Endothelial cell of umbilical vein (primary cell): Measurements from ENCODE around the gene EXOC6. TPM values are rescaled to one million over a fixed set of nuclear protein-coding genes. Genes with fewer than 3 reads are reported as not detected.

ENCODE experiments used
- BruUV-seq: library from RNA; stranded (reverse); fragments of 400-500 nt; replicated peaks from 2 replicates; lab custom pipeline; 2021; lab: Mats Ljungman, UMichigan
- CTCF ChIA-PET: fragments of 300-600, 350-600 bp; sonication (Branson Sonifier 250); formaldehyde crosslinking; loops from one replicate; lab custom pipeline; 2021; ENCODE audit warnings: antibody characterized with exemption, inconsistent platforms; lab: Charles Lee
- POLR2A ChIA-PET: fragments of 300-600, 350-600 bp; sonication (Branson Sonifier 250); formaldehyde crosslinking; loops from one replicate; lab custom pipeline; 2021; ENCODE audit warnings: antibody characterized with exemption, inconsistent platforms; lab: Charles Lee
- DNase-seq: peaks from one replicate; pipeline ENCODE4 v3.0.0-alpha.2; 2011; ENCODE audit warnings: low read depth, low spot score
- FAIRE-seq: peaks from 2 replicates; lab custom pipeline; 2011; peaks lifted over from hg19 to GRCh38; lab: Jason Lieb, UNC
- H2AFZ ChIP-seq: 2 replicates; pipeline ENCODE4 v1.6.0; 2012; ENCODE audit warnings: low read depth, low read length, control low read depth, inconsistent platforms
- H3K27ac ChIP-seq: 2 replicates; pipeline ENCODE4 v1.5.1; 2011; ENCODE audit warnings: low read depth, mild to moderate bottlenecking, control low read depth, low read length, moderate library complexity; ENCODE audit not compliant: insufficient read depth
- H3K27me3 ChIP-seq, 2 experiments: 2 replicates each; pipeline versions ENCODE4 v1.6.0 to v1.6.1; 2011; ENCODE audit warnings: low read length in 2 of 2, mixed read lengths in 1 of 2; ENCODE audit not compliant: control insufficient read depth in 2 of 2, insufficient read depth in 2 of 2
- H3K36me3 ChIP-seq, 2 experiments: 2 replicates in 1 of 2; 3 replicates in 1 of 2; pipeline ENCODE4 v1.5.1; 2011; ENCODE audit warnings: low read length in 2 of 2, mild to moderate bottlenecking in 1 of 2, moderate library complexity in 1 of 2; ENCODE audit not compliant: control insufficient read depth in 2 of 2, insufficient read depth in 2 of 2; ENCODE audit errors: extremely low read depth in 1 of 2
- H3K4me1 ChIP-seq: 3 replicates; pipeline ENCODE4 v1.5.1; 2011; ENCODE audit warnings: mild to moderate bottlenecking, low read length; ENCODE audit not compliant: control insufficient read depth, insufficient read depth; ENCODE audit errors: extremely low read depth
- H3K4me2 ChIP-seq: 2 replicates; pipeline ENCODE4 v1.6.1; 2011; ENCODE audit warnings: low read length, control low read depth, mixed read lengths; ENCODE audit not compliant: insufficient read depth
- H3K4me3 ChIP-seq, 3 experiments: fragments of 200-600 bp in 1 of 3; sonication (generic), shearing (Covaris generic) in 1 of 3; replicated peaks in 1 of 3; 2 replicates each; pipeline ENCODE4 v1.5.1; 2011 to 2016; ENCODE audit warnings: control low read depth in 3 of 3, low read length in 3 of 3, mild to moderate bottlenecking in 2 of 3, inconsistent platforms in 1 of 3, low read depth in 1 of 3, moderate library complexity in 1 of 3; ENCODE audit not compliant: insufficient read depth in 1 of 3
- H3K79me2 ChIP-seq: 2 replicates; pipeline ENCODE4 v1.6.0; 2012; ENCODE audit warnings: low read length, inconsistent platforms; ENCODE audit not compliant: control insufficient read depth, insufficient read depth
- H3K9ac ChIP-seq: replicated peaks from 2 replicates; pipeline ENCODE3; 2011; ENCODE audit warnings: low read length, control low read depth; ENCODE audit not compliant: insufficient read depth; ENCODE audit errors: extremely low read depth
- H3K9me1 ChIP-seq: replicated peaks from 3 replicates; pipeline ENCODE4 v1.6.0; 2011; ENCODE audit warnings: mild to moderate bottlenecking, low read length; ENCODE audit not compliant: control insufficient read depth, insufficient read depth; ENCODE audit errors: extremely low read depth
- H3K9me3 ChIP-seq: replicated peaks from 2 replicates; pipeline ENCODE4 v1.5.1; 2012; ENCODE audit warnings: low read length, inconsistent platforms; ENCODE audit not compliant: control insufficient read depth, insufficient read depth
- H4K20me1 ChIP-seq: replicated peaks from 2 replicates; pipeline ENCODE3; 2011; ENCODE audit warnings: mild to moderate bottlenecking, low read length; ENCODE audit not compliant: control insufficient read depth, insufficient read depth; ENCODE audit errors: extremely low read depth
- CTCF ChIP-seq, 2 donors: IDR thresholded peaks; 1 replicate in 1 of 2; 2 replicates in 1 of 2; pipeline ENCODE4 v1.5.1; 2011; ENCODE audit warnings: low read length in 2 of 2, mild to moderate bottlenecking in 2 of 2, moderate library complexity in 2 of 2, control low read depth in 1 of 2, inconsistent platforms in 1 of 2, low read depth in 1 of 2; ENCODE audit not compliant: insufficient read depth in 1 of 2; ENCODE audit errors: extremely low read depth in 1 of 2
- EZH2 ChIP-seq: IDR thresholded peaks from 2 replicates; pipeline ENCODE4 v1.6.1; 2012; ENCODE audit warnings: borderline replicate concordance, low read depth, mild to moderate bottlenecking, moderate library complexity, low read length, inconsistent platforms; ENCODE audit not compliant: severe bottlenecking
- FOS ChIP-seq: IDR thresholded peaks from 2 replicates; pipeline ENCODE4 v1.6.1; 2011; ENCODE audit warnings: mild to moderate bottlenecking, low read length, moderate library complexity, borderline replicate concordance; ENCODE audit not compliant: insufficient read depth
- GATA2 ChIP-seq: IDR thresholded peaks from 2 replicates; pipeline ENCODE4 v1.7.0; 2011; ENCODE audit warnings: low read depth, mild to moderate bottlenecking, moderate library complexity, mixed read lengths, low read length; ENCODE audit not compliant: insufficient read length, insufficient read depth
- JUN ChIP-seq: IDR thresholded peaks from 2 replicates; pipeline ENCODE4 v1.6.1; 2011; ENCODE audit warnings: borderline replicate concordance, low read depth; ENCODE audit not compliant: insufficient read length, insufficient read depth
- MAX ChIP-seq: IDR thresholded peaks from 2 replicates; pipeline ENCODE4 v1.6.1; 2011; ENCODE audit not compliant: insufficient read depth, insufficient read length
- MYC ChIP-seq: IDR thresholded peaks from one replicate; pipeline ENCODE4 v1.6.1; 2011; ENCODE audit warnings: mild to moderate bottlenecking, low read depth, low read length
- POLR2A ChIP-seq: IDR thresholded peaks from 2 replicates; pipeline ENCODE4 v1.6.1; 2012; ENCODE audit warnings: low read depth, mild to moderate bottlenecking, control low read depth, low read length
- POLR2AphosphoS5 ChIP-seq: IDR thresholded peaks from 2 replicates; pipeline ENCODE4 v1.6.1; 2012; ENCODE audit warnings: low read depth, mild to moderate bottlenecking, control low read depth, low read length, moderate library complexity; ENCODE audit not compliant: insufficient read depth
- dilution Hi-C: fragments of 300-500 bp; cut with MboI; formaldehyde crosslinking; loops from one replicate; pipeline ENCODE4 v1.15.0; 2019; ENCODE audit warnings: low sequenced_read_pairs; ENCODE audit not compliant: extremely low pct_ligation_motif_present
- intact Hi-C: fragments of 100-400 bp; cut with micrococcal nuclease; formaldehyde crosslinking; loops from one replicate; pipeline ENCODE4 v1.10.0; 2022
- polyA plus RNA-seq, 4 experiments: library from polyadenylated mRNA; depleted of rRNA in 3 of 4; stranded (reverse) in 3 of 4; unstranded in 1 of 4; fragments of >200 nt; gene quantifications; 2 replicates each; pipeline versions ENCODE4 v1.2.1 to v1.2.3, GENCODE V29; 2011 to 2012; ENCODE audit warnings: missing spikeins in 1 of 4
- total RNA-seq: library from RNA; stranded (reverse); gene quantifications from 2 replicates; pipeline ENCODE4 v1.2.3, GENCODE V29; 2021

The EXOC6 gene
- total and polyA plus RNA-seq, 2 donors (not counting 3 experiments of a cell fraction or from before 2014, with no cell fraction given) = 72.6 to 108 TPM

- no peak for DNase-seq
- Histone ChIP-seq H3K79me2 (no peaks in the 10 kb centered on the region), H3K4me1 (no peaks in the 10 kb centered on the region), H3K9me3 (no peaks in the 10 kb centered on the region), H4K20me1 (no peaks in the 10 kb centered on the region), H2AFZ (no peak overlapping the region), H3K36me3 (no peaks in the 10 kb centered on the region), H3K4me2 (no peak overlapping the region), H3K4me3 (no peak overlapping the region), H3K9me1 (no peaks in the 10 kb centered on the region), H3K27ac (no peak overlapping the region), H3K27me3 (no peaks in the 10 kb centered on the region), H3K9ac (no peak overlapping the region)
- intact Hi-C loops = no loop called here
- FAIRE-seq = no peak
- CTCF ChIA-PET = interaction anchor here (1.5 to 4.1 kb wide), 2 partner anchors 12 to 39 kb away, joined by 3 to 25 read pairs; no protein-coding TSS in a partner anchor
- dilution Hi-C loops = loop anchor here (25.0 kb wide), 1 partner anchor 183 kb away; no protein-coding TSS in a partner anchor
- TF ChIP-seq CTCF (IDR thresholded peaks at IDR 0.05; ENCODE audit: extremely low read depth in 1 of 2, insufficient read depth in 1 of 2, low read depth in 1 of 2, low read length in 2 of 2) (no peak), MYC (no peak), GATA2 (no peak), JUN (no peak), POLR2A (no peak), EZH2 (no peak), POLR2AphosphoS5 (no peak), MAX (no peak), FOS (no peak)
- BruUV-seq = no TSS peak
- POLR2A ChIA-PET = no interaction called here
Measured at GRCh38 chr10:93103953-93104352, 255.6 kb downstream of the EXOC6 start.
